GM12801 (cell line): ENCODE data around the gene TIMM29.

Source experiments
- TF ChIP-seq, protein P1 (sequence below): IDR thresholded peaks from one replicate; pipeline ENCODE4 v1.5.1; 2011; ENCODE audit warnings: control low read depth; ENCODE audit not compliant: insufficient read length; ENCODE audit errors: extremely low read depth

Gene TIMM29

DNA sequence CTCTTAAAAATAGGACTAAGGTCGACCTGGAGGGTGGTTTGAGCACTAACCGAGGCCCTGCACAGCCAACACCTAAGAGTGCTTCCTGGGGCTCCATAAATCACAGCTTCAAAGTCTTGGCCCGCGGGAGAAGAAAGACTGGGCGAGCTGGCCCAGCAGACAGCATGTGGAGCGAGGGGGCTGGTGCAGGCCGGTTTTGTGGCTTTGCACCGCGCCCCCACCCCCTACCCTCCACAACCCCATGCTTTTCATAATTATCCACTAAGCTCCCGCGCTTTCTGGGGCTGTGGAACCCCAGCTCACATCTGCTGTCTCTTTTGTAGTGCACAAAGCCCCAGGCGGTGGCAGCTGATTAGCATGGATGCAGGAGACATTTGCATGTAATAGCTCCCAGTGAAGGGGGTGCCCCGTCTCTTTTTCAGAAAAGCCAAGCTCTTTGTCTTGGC is 40.2 kb upstream of the TIMM29 start:
- TF ChIP-seq, protein P1, sequence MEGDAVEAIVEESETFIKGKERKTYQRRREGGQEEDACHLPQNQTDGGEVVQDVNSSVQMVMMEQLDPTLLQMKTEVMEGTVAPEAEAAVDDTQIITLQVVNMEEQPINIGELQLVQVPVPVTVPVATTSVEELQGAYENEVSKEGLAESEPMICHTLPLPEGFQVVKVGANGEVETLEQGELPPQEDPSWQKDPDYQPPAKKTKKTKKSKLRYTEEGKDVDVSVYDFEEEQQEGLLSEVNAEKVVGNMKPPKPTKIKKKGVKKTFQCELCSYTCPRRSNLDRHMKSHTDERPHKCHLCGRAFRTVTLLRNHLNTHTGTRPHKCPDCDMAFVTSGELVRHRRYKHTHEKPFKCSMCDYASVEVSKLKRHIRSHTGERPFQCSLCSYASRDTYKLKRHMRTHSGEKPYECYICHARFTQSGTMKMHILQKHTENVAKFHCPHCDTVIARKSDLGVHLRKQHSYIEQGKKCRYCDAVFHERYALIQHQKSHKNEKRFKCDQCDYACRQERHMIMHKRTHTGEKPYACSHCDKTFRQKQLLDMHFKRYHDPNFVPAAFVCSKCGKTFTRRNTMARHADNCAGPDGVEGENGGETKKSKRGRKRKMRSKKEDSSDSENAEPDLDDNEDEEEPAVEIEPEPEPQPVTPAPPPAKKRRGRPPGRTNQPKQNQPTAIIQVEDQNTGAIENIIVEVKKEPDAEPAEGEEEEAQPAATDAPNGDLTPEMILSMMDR: no peak

DNA sequence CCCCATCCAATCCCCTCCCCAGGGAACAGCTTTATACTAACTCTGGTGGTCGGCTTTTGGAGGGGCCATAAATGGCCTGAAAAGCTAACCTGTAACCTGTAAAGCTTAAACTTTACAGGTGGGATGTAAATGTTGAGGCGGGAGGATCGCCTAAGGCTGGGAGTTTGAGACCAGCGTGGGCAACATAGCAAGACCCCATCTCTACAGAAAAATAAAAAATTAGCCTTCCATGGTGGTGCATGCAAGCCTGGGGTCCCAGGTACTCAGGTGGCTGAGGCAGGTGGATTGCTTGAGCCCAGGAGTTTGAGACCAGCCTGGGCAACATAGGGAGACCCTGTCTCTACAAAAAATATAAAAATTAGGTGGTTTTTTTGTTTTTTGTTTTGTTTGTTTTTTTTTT is 38.7 kb upstream of the TIMM29 start:
- TF ChIP-seq, protein P1: no peak

DNA sequence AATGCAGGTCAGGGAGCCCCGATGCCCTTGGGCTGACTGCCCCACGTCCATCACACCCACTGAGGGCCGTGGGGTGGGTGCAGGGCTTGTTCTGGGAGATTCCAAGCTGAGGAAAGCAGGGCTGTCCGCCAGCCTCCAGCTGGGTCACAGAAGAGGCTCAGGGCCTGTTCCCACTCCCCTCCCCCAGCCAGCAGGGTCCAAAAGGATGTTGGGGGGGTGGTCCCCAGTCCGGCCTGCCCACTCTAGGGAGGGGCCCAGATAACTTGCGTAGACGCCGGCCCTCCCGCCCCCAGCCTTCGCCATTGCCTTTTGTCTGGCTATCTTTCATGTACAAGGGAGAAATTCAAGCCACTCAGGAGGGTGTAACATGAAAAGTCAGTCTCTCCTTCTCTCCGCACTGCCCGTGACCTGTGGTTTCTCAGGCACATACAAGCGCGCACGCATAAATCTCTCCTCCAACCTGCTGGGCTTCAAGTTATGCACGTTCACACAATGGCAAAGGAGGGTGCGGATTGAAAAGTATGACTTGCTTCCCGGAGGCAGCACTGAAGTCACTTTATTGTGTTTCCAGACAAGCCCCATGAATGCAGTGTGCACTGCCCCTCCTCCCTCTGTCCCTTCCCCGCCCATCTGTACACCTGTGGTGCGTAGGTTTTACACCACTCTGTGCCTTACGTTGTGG is 37.1 kb upstream of the TIMM29 start:
- TF ChIP-seq, protein P1: no peak

DNA sequence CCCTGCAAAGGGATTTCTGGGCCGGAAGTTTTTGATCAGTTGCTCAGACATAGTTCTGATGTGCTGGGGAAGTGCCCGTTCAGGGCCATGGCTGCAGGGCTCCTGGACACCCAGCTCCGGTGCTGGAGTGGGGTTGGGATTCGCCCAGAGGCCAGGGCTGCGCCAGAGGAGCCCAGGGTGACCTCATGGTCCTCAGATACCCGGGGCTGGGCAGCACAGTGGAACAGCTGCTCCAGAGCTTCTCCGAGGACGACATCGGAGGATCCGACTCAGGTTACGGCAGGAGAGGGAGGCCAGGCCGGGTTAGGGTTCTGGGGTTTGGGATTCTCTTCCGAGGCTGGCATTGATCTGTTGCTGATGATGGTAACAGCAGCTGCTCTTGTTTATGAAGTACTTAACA is 36.4 kb upstream of the TIMM29 start:
- TF ChIP-seq, protein P1: no peak

DNA sequence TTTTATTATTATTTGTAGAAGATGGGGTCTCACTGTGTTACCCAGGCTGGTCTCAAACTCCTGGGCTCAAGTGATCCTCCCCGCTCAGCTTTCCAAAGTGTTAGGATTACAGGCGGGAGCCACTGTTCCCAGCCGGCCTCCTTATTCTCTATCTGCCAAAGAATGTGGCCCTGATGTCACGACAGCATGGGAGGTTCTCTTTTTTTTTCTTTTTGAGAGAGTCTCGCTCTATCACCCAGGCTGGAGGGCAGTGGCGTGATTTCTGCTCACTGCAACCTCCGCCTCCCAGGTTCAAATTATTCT is 33.7 kb upstream of the TIMM29 start:
- TF ChIP-seq, protein P1: no peak

DNA sequence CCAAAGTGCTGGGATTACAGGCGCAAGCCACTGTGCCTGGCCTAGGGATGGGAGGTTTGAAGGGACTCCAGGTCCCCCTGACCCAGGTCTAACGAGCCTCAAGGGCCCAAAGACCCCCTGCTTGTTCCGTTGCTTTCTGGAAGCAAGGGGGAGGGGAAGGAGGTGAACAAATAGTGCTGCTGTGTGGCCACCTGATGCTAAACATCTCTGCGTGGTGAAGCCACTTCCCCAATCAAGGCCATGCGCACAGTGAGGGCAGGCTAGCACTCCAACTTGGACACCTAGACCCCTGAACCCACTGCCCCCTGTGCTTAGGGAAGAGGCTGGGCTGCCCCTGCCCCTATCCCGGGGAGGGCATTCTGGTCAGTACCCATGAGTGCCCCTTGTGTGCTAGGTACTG is 33.2 kb upstream of the TIMM29 start:
- TF ChIP-seq, protein P1: no peak

DNA sequence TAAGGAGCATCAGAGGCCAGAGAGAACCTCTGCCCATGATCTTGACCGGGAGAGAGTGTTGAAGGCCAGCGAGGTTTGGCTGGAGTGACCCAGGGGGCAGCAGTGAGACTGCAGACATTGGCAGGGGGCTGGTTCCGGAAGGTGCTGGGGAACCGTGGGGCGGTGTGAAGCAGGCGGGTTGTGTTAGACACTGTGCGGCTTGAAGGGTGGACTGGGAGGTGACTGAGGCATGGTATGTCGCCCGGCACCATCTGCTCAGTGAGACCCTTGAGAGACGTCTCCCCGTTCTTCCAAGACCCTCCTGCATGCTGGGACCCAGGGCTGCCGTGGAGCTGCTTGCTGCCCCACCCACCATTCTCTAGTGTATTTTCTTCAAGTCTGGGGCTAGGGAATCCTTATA is 32.7 kb upstream of the TIMM29 start:
- TF ChIP-seq, protein P1: no peak
